HL-60/S4 (cell line): ENCODE results near the gene GALNT11.
"Not testable (repeated sequence)": the region's sequence is repeated elsewhere in the genome, so short reads cannot be mapped to it uniquely, and the experiment has no call there.

Source experiments
- in situ Hi-C: fragments of 300-500 bp; cut with MboI; formaldehyde crosslinking; loops from 2 replicates; pipeline ENCODE4 v1.14.3; 2022; ENCODE audit warnings: low sequenced_read_pairs

Gene GALNT11

DNA sequence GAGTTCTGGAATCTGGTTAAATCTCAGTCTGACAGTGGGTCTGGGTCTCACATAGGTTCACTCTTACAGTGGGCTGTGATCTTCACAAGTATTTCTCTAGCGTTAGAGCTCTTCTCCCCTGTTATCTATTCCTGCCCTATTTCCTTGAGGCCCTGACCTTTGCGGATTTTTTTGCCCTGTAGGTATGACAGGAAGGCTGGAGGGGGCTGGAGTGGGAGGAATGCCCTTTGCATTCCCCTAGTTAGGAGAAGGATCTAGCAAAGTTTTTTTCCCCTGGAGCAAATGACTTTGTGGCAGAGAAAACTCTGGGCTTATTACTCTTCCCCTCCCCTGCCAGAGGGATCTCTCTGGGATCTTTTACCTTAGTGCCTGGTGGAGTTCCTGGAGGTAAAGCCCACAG, 49.2 kb downstream of the GALNT11 start:
- in situ Hi-C loops = no loop called here

- in situ Hi-C loops = not testable (repeated sequence)
Measured at GRCh38 chr7:152075379-152075778, 49.9 kb downstream of the GALNT11 start.

GRCh38 chr7:152076324-152076821, 50.9 kb downstream of the GALNT11 start:
- in situ Hi-C loops = no loop called here

GRCh38 chr7:152076940-152077933, 51.8 kb downstream of the GALNT11 start:
- in situ Hi-C loops = no loop called here

- in situ Hi-C loops = no loop called here
Measured at GRCh38 chr7:152078025-152078424, 52.6 kb downstream of the GALNT11 start.

DNA sequence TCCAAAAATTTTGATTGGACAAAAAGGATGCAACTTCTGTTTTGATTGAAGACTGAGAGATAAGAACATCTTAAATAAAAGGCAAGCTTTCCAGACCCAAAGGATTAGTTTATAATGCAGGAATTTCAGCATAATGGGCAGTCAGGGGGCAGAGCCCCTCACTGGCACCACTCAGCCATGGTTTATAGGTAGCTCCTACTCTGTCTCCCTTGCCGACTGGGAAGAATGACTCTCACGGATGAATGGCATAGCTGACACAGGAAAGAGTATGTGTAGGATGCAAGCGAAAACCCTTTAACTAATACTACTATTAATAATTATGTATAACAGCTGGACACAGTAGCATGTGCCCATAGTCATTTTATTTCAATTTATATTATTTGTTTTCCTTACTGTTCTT, 53.3 kb downstream of the GALNT11 start:
- in situ Hi-C loops = no loop called here

DNA sequence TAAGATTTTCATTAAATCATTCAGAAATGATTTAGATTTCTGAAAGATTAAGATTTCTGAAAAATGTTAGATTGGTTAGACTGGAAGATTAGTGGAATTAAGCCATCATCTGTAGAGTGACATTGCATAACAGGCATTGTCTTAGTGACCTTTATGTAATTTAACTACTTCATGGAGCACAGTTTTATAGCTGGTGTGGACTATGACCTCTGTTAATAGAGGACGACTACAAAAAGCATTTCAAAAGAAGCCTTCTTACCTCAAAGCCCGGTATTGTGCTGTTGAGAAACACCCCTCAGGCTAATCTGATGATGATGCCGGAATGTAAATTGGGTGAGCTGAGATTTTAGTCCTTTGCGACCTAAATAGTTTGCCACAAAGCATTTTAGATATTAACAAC, 55.6 kb downstream of the GALNT11 start:
- in situ Hi-C loops = no loop called here

- in situ Hi-C loops = not testable (repeated sequence)
Measured at GRCh38 chr7:152082073-152082721, 56.7 kb downstream of the GALNT11 start.

DNA sequence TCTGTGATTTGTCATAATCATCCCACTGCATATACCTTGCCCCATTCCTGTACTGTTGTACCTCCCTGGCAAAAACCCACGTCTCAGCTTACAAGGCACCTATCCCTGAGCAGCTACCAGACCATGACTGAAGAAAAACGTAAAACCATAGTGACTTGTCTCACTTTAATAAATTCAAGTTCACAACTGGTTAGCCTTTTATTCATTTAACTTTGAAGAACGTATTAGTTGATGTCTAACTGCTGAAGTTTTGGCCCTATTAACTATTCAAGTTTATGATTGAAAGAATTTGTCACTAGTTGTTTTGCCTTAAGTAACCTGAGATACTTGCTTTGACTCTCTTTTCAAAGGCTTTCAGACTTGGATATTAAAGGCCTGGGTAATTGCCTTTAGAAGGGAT, 59.7 kb downstream of the GALNT11 start:
- in situ Hi-C loops = no loop called here

GRCh38 chr7:152086513-152086912, 61.0 kb downstream of the GALNT11 start:
- in situ Hi-C loops = no loop called here

DNA sequence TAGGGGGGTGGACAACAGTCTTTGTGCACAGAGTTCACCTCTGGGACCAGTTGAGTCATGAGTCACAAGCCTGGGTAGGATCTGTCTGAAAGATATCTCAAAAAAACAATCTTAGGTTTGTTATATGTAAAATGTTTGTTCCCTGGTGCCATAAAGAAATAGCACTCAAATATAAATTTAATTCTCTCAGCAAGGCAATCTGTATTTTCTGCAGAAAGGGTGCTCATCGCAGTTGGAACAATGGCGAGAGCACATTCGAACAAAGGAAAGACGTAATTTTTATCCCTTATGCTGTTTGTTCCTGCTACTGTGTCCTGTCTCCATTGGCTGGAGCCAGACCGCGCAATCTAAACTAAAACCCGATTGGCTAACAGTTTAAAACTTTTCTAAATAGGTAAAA, 63.7 kb downstream of the GALNT11 start:
- in situ Hi-C loops = no loop called here

GRCh38 chr7:152090747-152091146, 65.3 kb downstream of the GALNT11 start:
- in situ Hi-C loops = no loop called here

GRCh38 chr7:152093717-152094116, 68.2 kb downstream of the GALNT11 start:
- in situ Hi-C loops = no loop called here

- in situ Hi-C loops = no loop called here
Measured at GRCh38 chr7:152095771-152096170, 70.3 kb downstream of the GALNT11 start.

GRCh38 chr7:152097330-152097729, 71.9 kb downstream of the GALNT11 start:
- in situ Hi-C loops = no loop called here

GRCh38 chr7:152103066-152103465, 77.6 kb downstream of the GALNT11 start:
- in situ Hi-C loops = no loop called here

- in situ Hi-C loops = no loop called here
Measured at GRCh38 chr7:152103691-152104090, 78.2 kb downstream of the GALNT11 start.

DNA sequence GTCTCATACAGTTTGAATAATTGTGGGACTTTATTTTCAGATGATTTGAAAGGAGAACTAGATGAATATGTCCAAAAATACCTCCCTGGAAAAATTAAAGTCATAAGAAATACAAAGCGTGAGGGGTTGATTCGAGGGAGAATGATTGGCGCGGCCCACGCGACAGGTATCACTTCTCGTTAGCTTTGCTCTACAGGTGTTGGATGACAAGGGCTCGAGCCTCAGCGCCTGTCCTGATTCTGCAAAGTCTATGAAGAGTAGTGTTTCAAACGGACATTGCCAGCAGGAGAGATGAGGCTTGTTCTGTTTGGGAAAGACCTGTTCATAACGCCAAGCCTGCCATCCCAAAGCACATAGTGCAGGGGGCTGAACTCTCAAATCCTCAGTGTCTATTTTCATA, 79.7 kb downstream of the GALNT11 start:
- in situ Hi-C loops = no loop called here

DNA sequence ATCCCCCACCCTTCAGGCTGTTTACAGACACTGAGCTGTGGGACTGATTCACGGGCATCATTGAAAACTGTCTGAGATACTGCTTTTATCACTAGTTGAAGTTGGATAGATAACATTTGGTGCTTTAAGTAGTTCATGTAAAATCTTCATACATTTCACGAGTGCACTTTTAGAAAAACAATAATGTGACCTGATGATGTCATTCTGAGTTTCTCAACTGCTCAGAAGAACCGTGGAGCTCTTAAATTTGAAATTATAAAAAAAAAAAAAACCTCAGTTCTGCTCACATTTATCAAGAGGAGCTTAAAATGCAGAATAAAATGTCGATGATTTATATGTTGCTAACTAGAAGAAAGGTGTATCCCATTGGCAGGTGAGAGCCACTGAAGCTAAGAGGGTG, 81.5 kb downstream of the GALNT11 start:
- in situ Hi-C loops = no loop called here

DNA sequence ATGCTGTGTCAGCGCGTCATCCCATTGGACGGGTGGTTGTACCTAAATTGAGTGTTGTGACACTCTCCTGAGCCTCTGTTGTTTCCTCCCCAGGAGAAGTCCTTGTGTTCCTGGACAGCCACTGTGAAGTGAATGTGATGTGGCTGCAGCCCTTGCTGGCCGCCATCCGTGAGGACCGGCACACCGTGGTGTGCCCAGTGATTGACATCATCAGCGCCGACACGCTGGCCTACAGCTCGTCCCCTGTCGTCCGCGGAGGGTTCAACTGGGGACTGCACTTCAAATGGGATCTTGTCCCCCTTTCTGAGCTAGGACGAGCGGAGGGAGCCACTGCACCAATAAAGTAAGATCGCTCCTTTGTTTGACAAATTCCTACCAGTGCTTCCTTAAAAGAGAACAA, 82.5 kb downstream of the GALNT11 start:
- in situ Hi-C loops = no loop called here

DNA sequence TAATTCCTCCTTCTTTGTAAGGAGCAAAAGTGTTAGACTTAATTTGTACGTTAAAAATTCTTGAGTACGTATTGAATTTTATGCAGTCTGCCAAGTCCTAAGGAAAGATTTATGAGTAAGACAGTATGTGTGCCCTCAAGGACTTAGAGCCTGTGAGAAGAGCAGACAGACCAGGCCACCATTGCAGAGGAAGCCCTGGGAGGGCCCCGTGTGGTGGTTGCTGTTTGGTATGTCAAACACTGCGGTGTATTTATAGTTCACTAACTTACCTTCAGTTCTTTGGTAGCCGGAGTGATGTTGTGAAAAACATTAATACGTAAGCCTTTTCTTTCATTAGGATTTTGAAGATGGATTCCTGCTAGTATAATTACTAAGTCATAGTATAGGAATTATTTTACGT, 82.9 kb downstream of the GALNT11 start:
- in situ Hi-C loops = no loop called here

- in situ Hi-C loops = no loop called here
Measured at GRCh38 chr7:152112829-152113228, 87.4 kb downstream of the GALNT11 start.
